ENCODE data around the gene OGFR. TPM values are rescaled to one million over a fixed set of nuclear protein-coding genes. Genes with fewer than 3 reads are reported as not detected.
A peak's percentile ranks its signal among the peaks of the same experiment; 100 is the strongest.

OGFR gene
- polyA plus RNA-seq, 1 donor from 2014 or later, result 79.6 TPM

DNA sequence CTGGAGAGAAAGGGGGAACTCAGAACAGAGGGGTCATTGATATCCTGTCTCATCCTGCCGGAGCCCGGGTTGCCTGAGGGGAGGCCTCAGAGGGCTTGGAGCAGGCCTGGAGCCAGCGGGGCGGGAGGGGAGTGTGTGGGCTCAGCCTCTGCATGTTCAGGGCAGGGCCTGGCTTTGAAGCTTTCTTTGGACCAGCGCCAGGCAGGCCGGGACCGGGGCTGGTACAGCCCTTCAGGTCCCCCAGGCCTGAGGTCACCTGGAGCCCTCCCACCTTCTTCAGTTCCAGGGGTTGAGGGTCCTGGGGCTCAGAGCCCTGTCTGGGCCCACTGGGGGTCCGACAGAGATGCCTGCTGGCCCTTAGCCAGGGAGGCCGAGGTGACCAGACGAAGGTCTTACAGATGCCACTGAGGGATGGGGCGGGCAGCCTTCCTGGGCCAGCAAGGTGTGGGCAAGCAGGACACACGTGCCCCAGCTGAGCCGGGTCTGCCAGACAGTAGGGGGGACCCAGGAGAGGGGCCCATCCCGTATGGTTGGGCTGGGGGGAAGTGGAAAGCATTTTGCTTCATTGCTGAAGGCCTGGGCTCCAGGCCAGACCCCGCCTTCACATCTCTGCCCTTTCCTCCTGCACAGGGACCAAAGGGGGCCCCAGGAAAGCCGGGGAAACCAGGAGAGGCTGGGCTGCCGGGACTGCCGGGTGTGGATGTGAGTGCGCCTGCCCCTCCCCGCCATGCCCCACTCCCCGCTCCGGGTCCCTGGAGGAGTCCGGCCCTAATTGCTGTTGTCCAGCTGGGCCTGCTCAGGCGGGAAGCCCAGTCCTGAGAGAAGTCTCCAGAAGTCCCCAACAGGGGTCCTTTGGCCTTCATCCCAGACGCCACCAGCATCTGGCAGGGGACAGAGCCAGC lies 14.2 kb downstream of the OGFR start:
- no peak overlapping the region for H3K4me3 Mint-ChIP-seq
- H3K4me1 Mint-ChIP-seq, result peaks cover 0 to 11% (median 11%) of the 10 kb centered on the region in 3 donors
- no peak overlapping the region for H3K27ac Mint-ChIP-seq
- no peaks in the 10 kb centered on the region for H3K36me3 Mint-ChIP-seq
- peaks cover 27% of the 10 kb centered on the region for H3K27me3 Mint-ChIP-seq
- no peaks in the 10 kb centered on the region for H3K9me3 Mint-ChIP-seq

- Mint-ChIP-seq H3K4me1 (peaks cover 0 to 9% (median 9%) of the 10 kb centered on the region in 3 donors), H3K27me3 (peaks cover 25% of the 10 kb centered on the region), H3K9me3 (no peaks in the 10 kb centered on the region), H3K36me3 (no peaks in the 10 kb centered on the region), H3K27ac (no peak overlapping the region), H3K4me3 (peak overlapping the region in 1 of 4 donors; percentile 8)
Observed at GRCh38 chr20:62819494-62820174, 15.0 kb downstream of the OGFR start.

DNA sequence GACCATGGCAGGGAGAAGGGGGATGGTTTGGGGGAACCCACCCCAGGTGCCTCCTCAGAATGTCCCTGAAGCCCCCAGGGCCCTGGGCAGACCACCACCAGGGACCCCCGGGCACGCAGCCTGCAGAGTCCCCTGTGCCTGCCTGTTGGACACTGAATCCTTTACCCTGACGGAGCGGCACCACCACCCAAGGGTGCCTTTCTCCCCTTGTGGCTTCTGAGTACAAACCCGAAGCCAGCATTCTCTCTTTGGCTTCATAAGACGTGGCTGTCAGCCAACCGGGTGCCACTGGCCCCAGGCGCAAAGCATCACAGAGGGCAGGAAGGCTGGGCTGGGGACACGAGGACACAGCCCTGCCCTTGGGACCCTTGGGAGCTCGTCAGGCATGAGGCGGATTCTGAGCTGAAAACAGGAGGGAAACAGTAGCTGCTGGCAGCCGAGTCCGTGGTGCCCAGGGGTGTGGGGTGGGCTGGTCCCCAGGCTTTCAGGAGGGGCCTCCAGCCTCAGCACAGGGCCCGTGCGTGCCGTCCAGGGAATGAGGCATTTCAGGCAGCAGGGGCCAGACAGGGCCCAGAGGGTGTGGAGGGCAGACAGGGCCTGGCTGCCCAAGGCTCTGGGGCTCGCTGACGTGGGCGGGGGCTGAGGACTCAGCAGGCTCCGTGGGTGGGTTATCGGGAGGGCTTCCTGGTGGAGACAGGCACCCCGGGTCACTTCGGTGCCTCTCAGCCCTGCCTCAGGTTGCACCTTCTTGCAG lies 15.8 kb downstream of the OGFR start:
- Mint-ChIP-seq H3K27ac (no peak overlapping the region), H3K27me3 (peaks cover 20% of the 10 kb centered on the region), H3K9me3 (no peaks in the 10 kb centered on the region), H3K4me3 (no peak overlapping the region), H3K4me1 (peaks cover 0 to 7% (median 6%) of the 10 kb centered on the region in 3 donors), H3K36me3 (no peaks in the 10 kb centered on the region)

DNA sequence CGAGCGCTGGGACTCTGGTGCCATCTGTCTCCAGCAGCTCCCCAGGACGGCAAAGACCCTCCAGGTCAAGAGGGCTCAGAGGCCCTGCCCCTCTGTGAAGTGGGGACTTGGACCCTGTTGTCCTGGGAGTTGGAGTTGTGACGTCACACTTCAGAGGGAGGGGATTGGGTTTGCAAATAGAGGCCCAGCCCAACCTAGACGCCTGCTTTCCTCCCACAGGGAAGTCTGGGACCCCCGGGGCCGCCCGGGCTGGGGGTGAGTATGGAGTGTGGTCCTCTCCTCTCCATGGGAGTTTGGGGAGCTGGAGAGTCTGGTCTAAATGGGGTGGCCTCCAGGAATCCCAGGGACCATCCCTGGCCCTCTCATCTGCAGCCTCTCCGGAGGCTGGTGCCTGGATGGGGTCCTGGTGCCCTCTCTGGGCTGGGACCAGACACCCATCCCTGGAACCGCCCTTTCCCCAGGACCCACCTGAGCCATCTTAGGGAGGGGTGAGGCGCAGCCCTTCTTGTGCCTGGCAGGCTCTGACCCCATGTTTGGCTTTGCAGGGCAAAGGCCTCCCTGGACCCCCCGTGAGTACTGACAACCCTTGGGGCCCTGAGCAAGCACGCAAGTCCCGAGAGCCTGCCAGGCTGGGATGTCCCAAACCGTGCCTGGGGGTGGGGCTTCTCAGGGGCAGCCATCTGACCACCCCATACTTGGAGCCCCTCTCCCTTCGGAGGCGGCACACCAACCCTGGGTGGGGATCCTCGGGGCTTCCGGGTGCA lies 16.5 kb downstream of the OGFR start:
- Mint-ChIP-seq H3K9me3 (no peaks in the 10 kb centered on the region), H3K36me3 (no peaks in the 10 kb centered on the region), H3K4me3 (no peak overlapping the region), H3K4me1 (peaks cover 0 to 4% (median 2%) of the 10 kb centered on the region in 3 donors), H3K27ac (no peak overlapping the region), H3K27me3 (peaks cover 12% of the 10 kb centered on the region)

DNA sequence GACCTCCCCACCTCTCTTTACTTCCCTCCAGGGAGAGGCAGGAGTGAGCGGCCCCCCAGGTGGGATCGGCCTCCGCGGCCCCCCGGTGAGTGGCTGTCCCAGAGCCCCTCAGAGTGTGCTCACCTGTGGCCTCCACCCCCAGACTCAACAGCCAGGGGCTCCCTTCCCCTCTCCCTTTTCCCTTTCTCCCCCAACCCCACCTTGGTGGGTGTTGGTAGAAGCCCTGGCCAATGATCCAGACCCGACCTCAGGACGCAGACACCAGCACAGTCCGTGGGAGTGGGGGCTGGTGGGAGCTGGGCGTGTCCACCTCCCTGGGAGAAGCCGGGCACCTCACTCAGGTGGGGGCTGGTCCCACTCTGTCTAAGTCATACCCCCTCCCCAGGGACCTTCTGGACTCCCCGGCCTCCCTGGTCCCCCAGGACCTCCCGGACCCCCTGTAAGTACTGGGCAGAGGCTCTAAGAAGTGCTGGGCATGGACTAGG lies 17.1 kb downstream of the OGFR start:
- Mint-ChIP-seq H3K27me3 (peaks cover 9% of the 10 kb centered on the region), H3K27ac (no peak overlapping the region), H3K36me3 (no peaks in the 10 kb centered on the region), H3K4me1 (peaks cover 0 to 4% (median 0%) of the 10 kb centered on the region in 3 donors), H3K4me3 (no peak overlapping the region), H3K9me3 (no peaks in the 10 kb centered on the region)

GRCh38 chr20:62822239-62822787 lies 17.7 kb downstream of the OGFR start:
- Mint-ChIP-seq H3K9me3 (no peaks in the 10 kb centered on the region), H3K4me1 (peaks cover 0 to 4% (median 0%) of the 10 kb centered on the region in 3 donors), H3K4me3 (no peak overlapping the region), H3K36me3 (no peaks in the 10 kb centered on the region), H3K27me3 (peaks cover 9% of the 10 kb centered on the region), H3K27ac (peak overlapping the region in 1 of 3 donors; percentile 80)

GRCh38 chr20:62822788-62823651 lies 18.4 kb downstream of the OGFR start:
- Mint-ChIP-seq H3K27me3 (peaks cover 9% of the 10 kb centered on the region), H3K27ac (peak overlapping the region in 2 of 3 donors; percentile 27 to 80), H3K4me3 (peak overlapping the region in 3 of 4 donors; percentile 55 to 83 (median 66)), H3K36me3 (no peaks in the 10 kb centered on the region), H3K9me3 (no peaks in the 10 kb centered on the region), H3K4me1 (peaks cover 0 to 4% (median 0%) of the 10 kb centered on the region in 3 donors)

- no peak overlapping the region for H3K4me3 Mint-ChIP-seq
- H3K27me3 Mint-ChIP-seq, result peaks cover 4% of the 10 kb centered on the region
Observed at GRCh38 chr20:62823688-62824475, 19.2 kb downstream of the OGFR start.

GRCh38 chr20:62824476-62825332 lies 20.1 kb downstream of the OGFR start:
- H3K4me3 Mint-ChIP-seq, result peak overlapping the region in 2 of 4 donors; percentile 67 to 83
- peaks cover 4% of the 10 kb centered on the region for H3K27me3 Mint-ChIP-seq
- peaks cover 0 to 4% (median 0%) of the 10 kb centered on the region in 3 donors for H3K4me1 Mint-ChIP-seq
- no peaks in the 10 kb centered on the region for H3K9me3 Mint-ChIP-seq
- H3K36me3 Mint-ChIP-seq, result no peaks in the 10 kb centered on the region
- H3K27ac Mint-ChIP-seq, result peak overlapping the region in 1 of 3 donors; percentile 46

More at GRCh38 chr20:62823688-62824475, 19.2 kb downstream of the OGFR start:
- H3K9me3 Mint-ChIP-seq, result no peaks in the 10 kb centered on the region
- H3K36me3 Mint-ChIP-seq, result no peaks in the 10 kb centered on the region
- H3K4me1 Mint-ChIP-seq, result peaks cover 0 to 4% (median 0%) of the 10 kb centered on the region in 3 donors
- peak overlapping the region in 1 of 3 donors; percentile 27 for H3K27ac Mint-ChIP-seq

DNA sequence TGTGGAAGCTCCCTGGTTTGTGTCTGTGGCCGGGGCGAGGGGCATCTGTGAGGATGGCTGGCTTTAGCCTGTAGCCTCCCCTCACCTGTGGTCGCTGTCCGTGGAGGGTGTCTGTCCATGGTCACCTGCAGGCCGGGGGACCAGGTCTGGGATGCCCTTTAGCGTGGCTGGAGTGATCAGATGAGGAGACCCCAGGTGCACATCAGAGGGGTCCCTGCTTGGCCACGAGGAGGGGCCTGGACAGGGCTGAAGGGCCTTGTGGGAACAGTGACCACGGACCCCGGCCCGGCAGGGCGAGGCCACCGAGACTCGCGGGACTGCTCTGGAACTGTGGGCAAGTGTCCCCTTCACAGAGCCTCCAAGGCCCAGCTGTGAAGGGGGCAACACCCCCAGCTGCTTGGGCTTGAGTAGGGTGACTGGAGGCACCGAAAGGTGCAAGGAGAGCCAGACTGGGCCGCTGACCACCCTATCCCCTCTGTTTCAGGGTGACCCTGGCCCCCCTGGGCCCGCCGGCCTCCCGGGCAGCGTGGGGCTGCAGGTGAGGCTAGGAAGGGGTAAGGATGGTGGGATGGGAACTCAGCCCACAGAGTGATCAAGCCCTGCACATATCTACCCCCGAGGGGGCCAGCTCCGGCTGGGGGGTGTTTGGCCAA lies 20.8 kb downstream of the OGFR start:
- Mint-ChIP-seq H3K27me3 (peaks cover 2% of the 10 kb centered on the region), H3K27ac (peak overlapping the region in 1 of 3 donors; percentile 46), H3K9me3 (no peaks in the 10 kb centered on the region), H3K4me1 (peaks cover 0 to 4% (median 0%) of the 10 kb centered on the region in 3 donors), H3K36me3 (no peaks in the 10 kb centered on the region), H3K4me3 (peak overlapping the region in 2 of 4 donors; percentile 16 to 71)

DNA sequence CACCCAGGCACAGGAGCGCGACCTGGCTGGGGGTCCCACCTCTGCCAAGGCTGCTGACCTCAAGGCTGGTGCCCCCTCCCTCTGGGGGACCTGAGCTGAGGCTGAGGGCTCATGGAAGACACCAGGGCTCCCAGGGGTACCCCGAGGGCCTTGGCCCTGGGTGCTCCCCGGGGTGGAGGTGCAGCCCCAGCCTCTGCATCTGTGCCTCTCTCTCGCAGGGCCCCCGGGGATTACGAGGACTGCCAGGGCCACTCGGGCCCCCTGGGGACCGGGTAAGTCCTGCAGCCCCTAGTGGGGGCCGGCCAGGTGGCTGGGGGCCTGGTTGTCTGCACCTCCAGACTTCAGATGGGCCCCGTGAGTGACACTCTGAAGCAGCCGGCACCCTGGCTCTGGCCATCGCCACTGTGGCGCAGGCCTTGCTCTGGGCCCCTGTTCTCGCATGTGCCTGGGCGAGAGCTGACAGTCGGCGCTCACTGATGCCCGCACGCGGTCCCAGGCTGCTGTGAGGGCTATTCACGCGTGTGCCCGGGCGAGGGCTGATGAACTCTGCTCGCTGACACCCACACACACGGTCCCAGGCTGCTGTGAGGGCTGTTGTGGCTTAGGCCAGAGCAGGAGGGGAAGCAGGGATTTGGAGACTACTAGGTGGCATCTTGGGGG lies 21.5 kb downstream of the OGFR start:
- Mint-ChIP-seq H3K4me3 (peak overlapping the region in 2 of 4 donors; percentile 9 to 54), H3K27me3 (peaks cover 2% of the 10 kb centered on the region), H3K9me3 (no peaks in the 10 kb centered on the region), H3K4me1 (peaks cover 0 to 4% (median 0%) of the 10 kb centered on the region in 3 donors), H3K27ac (no peak overlapping the region), H3K36me3 (no peaks in the 10 kb centered on the region)

Data from IgD-negative memory B cell (primary cell).